Mesendoderm (in vitro differentiated cells): ENCODE results near the gene KCNS3.

Experiments used
- DNase-seq: peaks from one replicate; pipeline ENCODE4 v3.0.0; 2013
- H2AK5ac ChIP-seq: 2 replicates; pipeline ENCODE4 v1.6.1; 2013; ENCODE audit warnings: low read length, inconsistent platforms
- H2BK120ac ChIP-seq: 2 replicates; pipeline ENCODE4 v1.6.1; 2013; ENCODE audit warnings: low read depth, mild to moderate bottlenecking, low read length, moderate library complexity, mixed read lengths
- H2BK15ac ChIP-seq: replicated peaks from 2 replicates; pipeline ENCODE4 v1.6.1; 2013; ENCODE audit warnings: low read depth, mild to moderate bottlenecking, moderate library complexity
- H2BK5ac ChIP-seq: 2 replicates; pipeline ENCODE4 v1.6.1; 2013; ENCODE audit warnings: low read length, inconsistent platforms
- H3K18ac ChIP-seq: 2 replicates; pipeline ENCODE4 v1.6.1; 2013; ENCODE audit warnings: mild to moderate bottlenecking, low read length, mixed read lengths
- H3K23ac ChIP-seq: one replicate; pipeline ENCODE4 v1.6.1; 2013; ENCODE audit warnings: low read length
- H3K27ac ChIP-seq: 2 replicates; pipeline ENCODE4 v1.5.1; 2013; ENCODE audit warnings: low read depth, mild to moderate bottlenecking, inconsistent platforms, low read length, moderate library complexity
- H3K27me3 ChIP-seq: 2 replicates; pipeline ENCODE4 v1.6.1; 2013; ENCODE audit warnings: low read length, control low read depth, mild to moderate bottlenecking, inconsistent platforms; ENCODE audit not compliant: insufficient read depth, poor library complexity
- H3K36me3 ChIP-seq: 2 replicates; pipeline ENCODE4 v1.6.1; 2013; ENCODE audit warnings: low read length, inconsistent platforms; ENCODE audit not compliant: control insufficient read depth, insufficient read depth
- H3K4ac ChIP-seq: one replicate; pipeline ENCODE4 v1.6.1; 2013; ENCODE audit warnings: low read depth, mild to moderate bottlenecking, low read length, moderate library complexity
- H3K4me1 ChIP-seq: 2 replicates; pipeline ENCODE4 v1.6.1; 2013; ENCODE audit warnings: low read depth, low read length, inconsistent platforms; ENCODE audit not compliant: control insufficient read depth
- H3K4me2 ChIP-seq: 2 replicates; pipeline ENCODE4 v1.6.1; 2013; ENCODE audit warnings: low read length
- H3K4me3 ChIP-seq: 2 replicates; pipeline ENCODE4 v1.5.1; 2013; ENCODE audit warnings: mild to moderate bottlenecking, low read length
- H3K56ac ChIP-seq: one replicate; pipeline ENCODE4 v1.6.1; 2013; ENCODE audit warnings: low read length
- H3K79me1 ChIP-seq: 2 replicates; pipeline ENCODE4 v1.6.1; 2013; ENCODE audit warnings: low read length, inconsistent platforms
- H3K79me2 ChIP-seq: 2 replicates; pipeline ENCODE4 v1.6.1; 2013; ENCODE audit warnings: mild to moderate bottlenecking, low read length; ENCODE audit not compliant: control insufficient read depth, insufficient read depth
- H3K9ac ChIP-seq: 2 replicates; pipeline ENCODE4 v1.6.1; 2013; ENCODE audit warnings: low read length, inconsistent platforms
- H4K5ac ChIP-seq: one replicate; pipeline ENCODE4 v1.6.1; 2013; ENCODE audit warnings: low read length
- H4K8ac ChIP-seq: one replicate; pipeline ENCODE4 v1.6.1; 2013; ENCODE audit warnings: low read depth, mild to moderate bottlenecking, control low read depth, low read length, moderate library complexity
- WGBS: extraction: QIAGEN DNeasy Blood & Tissue Kit; methylation state at CpG from one replicate; pipeline ENCODE4 v1.1.7; 2013; ENCODE audit warnings: low lambda C conversion rate, missing lambda C conversion rate; ENCODE audit not compliant: insufficient coverage; ENCODE audit errors: extremely low coverage; 5-methylcytosine and 5-hydroxymethylcytosine counted together

Gene KCNS3

GRCh38 chr2:17845806-17846205 is 32.7 kb upstream of the KCNS3 start:
- no peak overlapping the region for H3K4me2 ChIP-seq
- H2AK5ac ChIP-seq, result no peak overlapping the region
- no peaks in the 10 kb centered on the region for H3K27me3 ChIP-seq
- H2BK5ac ChIP-seq, result no peak overlapping the region
- H2BK15ac ChIP-seq, result no peak overlapping the region
- no peak overlapping the region for H3K23ac ChIP-seq
- no peak overlapping the region for H3K27ac ChIP-seq
- no CpG with 5 or more reads among the region's 7 CpGs for WGBS
- no peaks in the 10 kb centered on the region for H3K36me3 ChIP-seq
- no peak overlapping the region for H4K8ac ChIP-seq
- H2BK120ac ChIP-seq, result no peak overlapping the region
- H3K9ac ChIP-seq, result no peak overlapping the region
- no peak for DNase-seq
- H3K56ac ChIP-seq, result no peak overlapping the region
- H3K4ac ChIP-seq, result no peak overlapping the region
- H3K79me2 ChIP-seq, result no peaks in the 10 kb centered on the region
- no peak overlapping the region for H3K18ac ChIP-seq
- no peak overlapping the region for H3K4me3 ChIP-seq
- no peaks in the 10 kb centered on the region for H3K4me1 ChIP-seq
- no peaks in the 10 kb centered on the region for H3K79me1 ChIP-seq
- no peak overlapping the region for H4K5ac ChIP-seq

- H3K79me1 ChIP-seq, result no peaks in the 10 kb centered on the region
- H2BK5ac ChIP-seq, result no peak overlapping the region
- no peak overlapping the region for H3K4me2 ChIP-seq
- no peak overlapping the region for H3K18ac ChIP-seq
- no peak overlapping the region for H3K9ac ChIP-seq
- H2BK15ac ChIP-seq, result no peak overlapping the region
- H3K4me1 ChIP-seq, result no peaks in the 10 kb centered on the region
- H3K4me3 ChIP-seq, result no peak overlapping the region
- no peaks in the 10 kb centered on the region for H3K36me3 ChIP-seq
- DNase-seq, result no peak
- WGBS, result no CpG with 5 or more reads among the region's 3 CpGs
- H2BK120ac ChIP-seq, result no peak overlapping the region
- no peak overlapping the region for H2AK5ac ChIP-seq
- no peaks in the 10 kb centered on the region for H3K79me2 ChIP-seq
- no peak overlapping the region for H3K27ac ChIP-seq
- H3K23ac ChIP-seq, result no peak overlapping the region
- no peak overlapping the region for H4K8ac ChIP-seq
- no peak overlapping the region for H4K5ac ChIP-seq
- no peak overlapping the region for H3K4ac ChIP-seq
- H3K27me3 ChIP-seq, result no peaks in the 10 kb centered on the region
- H3K56ac ChIP-seq, result no peak overlapping the region
Observed at GRCh38 chr2:17846676-17847075, 31.8 kb upstream of the KCNS3 start.

- no peaks in the 10 kb centered on the region for H3K36me3 ChIP-seq
- no peaks in the 10 kb centered on the region for H3K79me2 ChIP-seq
- no peak overlapping the region for H4K5ac ChIP-seq
- H3K23ac ChIP-seq, result no peak overlapping the region
- no peak overlapping the region for H2BK5ac ChIP-seq
- no CpG with 5 or more reads among the region's 2 CpGs for WGBS
- H3K4me2 ChIP-seq, result no peak overlapping the region
- no peak overlapping the region for H2AK5ac ChIP-seq
- H3K4me3 ChIP-seq, result no peak overlapping the region
- H4K8ac ChIP-seq, result no peak overlapping the region
- no peak overlapping the region for H3K4ac ChIP-seq
- no peak overlapping the region for H3K27ac ChIP-seq
- H3K27me3 ChIP-seq, result no peaks in the 10 kb centered on the region
- no peak overlapping the region for H3K18ac ChIP-seq
- no peak overlapping the region for H3K9ac ChIP-seq
- H3K79me1 ChIP-seq, result no peaks in the 10 kb centered on the region
- no peak overlapping the region for H2BK120ac ChIP-seq
- H2BK15ac ChIP-seq, result no peak overlapping the region
- H3K4me1 ChIP-seq, result no peaks in the 10 kb centered on the region
- no peak overlapping the region for H3K56ac ChIP-seq
- DNase-seq, result no peak
Observed at GRCh38 chr2:17847236-17847635, 31.2 kb upstream of the KCNS3 start.

- no CpG with 5 or more reads among the region's 5 CpGs for WGBS
- Histone ChIP-seq H4K8ac (no peak overlapping the region), H2BK5ac (no peak overlapping the region), H3K4ac (no peak overlapping the region), H3K36me3 (no peaks in the 10 kb centered on the region), H2BK120ac (no peak overlapping the region), H3K27ac (no peak overlapping the region), H3K9ac (no peak overlapping the region), H3K4me1 (no peaks in the 10 kb centered on the region), H3K79me1 (no peaks in the 10 kb centered on the region), H3K4me2 (no peak overlapping the region), H3K23ac (no peak overlapping the region), H2BK15ac (no peak overlapping the region), H2AK5ac (no peak overlapping the region), H3K79me2 (no peaks in the 10 kb centered on the region), H3K18ac (no peak overlapping the region), H3K27me3 (no peaks in the 10 kb centered on the region), H3K4me3 (no peak overlapping the region), H3K56ac (no peak overlapping the region), H4K5ac (no peak overlapping the region)
- no peak for DNase-seq
Observed at GRCh38 chr2:17849275-17849674, 29.2 kb upstream of the KCNS3 start.

- Histone ChIP-seq H3K9ac (no peak overlapping the region), H3K4ac (no peak overlapping the region), H3K79me2 (no peaks in the 10 kb centered on the region), H3K27me3 (no peaks in the 10 kb centered on the region), H3K4me3 (no peak overlapping the region), H3K4me2 (no peak overlapping the region), H3K79me1 (no peaks in the 10 kb centered on the region), H4K8ac (no peak overlapping the region), H3K27ac (no peak overlapping the region), H3K23ac (no peak overlapping the region), H2BK15ac (no peak overlapping the region), H3K56ac (no peak overlapping the region), H2BK5ac (no peak overlapping the region), H4K5ac (no peak overlapping the region), H3K18ac (no peak overlapping the region), H2AK5ac (no peak overlapping the region), H3K4me1 (no peaks in the 10 kb centered on the region), H3K36me3 (no peaks in the 10 kb centered on the region), H2BK120ac (no peak overlapping the region)
- no CpG with 5 or more reads among the region's 4 CpGs for WGBS
- DNase-seq, result no peak
Observed at GRCh38 chr2:17850151-17850550, 28.3 kb upstream of the KCNS3 start.

GRCh38 chr2:17851731-17852585 is 26.5 kb upstream of the KCNS3 start:
- no CpG with 5 or more reads among the region's 9 CpGs for WGBS
- H4K5ac ChIP-seq, result no peak overlapping the region
- H3K79me2 ChIP-seq, result no peaks in the 10 kb centered on the region
- H3K79me1 ChIP-seq, result no peaks in the 10 kb centered on the region
- H4K8ac ChIP-seq, result no peak overlapping the region
- no peak overlapping the region for H3K4me3 ChIP-seq
- no peak overlapping the region for H3K9ac ChIP-seq
- H2BK5ac ChIP-seq, result no peak overlapping the region
- no peak overlapping the region for H2BK15ac ChIP-seq
- H3K4me1 ChIP-seq, result no peaks in the 10 kb centered on the region
- H2AK5ac ChIP-seq, result no peak overlapping the region
- H3K23ac ChIP-seq, result no peak overlapping the region
- H3K18ac ChIP-seq, result no peak overlapping the region
- no peak overlapping the region for H3K27ac ChIP-seq
- no peaks in the 10 kb centered on the region for H3K36me3 ChIP-seq
- no peak overlapping the region for H2BK120ac ChIP-seq
- H3K27me3 ChIP-seq, result no peaks in the 10 kb centered on the region
- H3K4ac ChIP-seq, result no peak overlapping the region
- DNase-seq, result peak; percentile 65
- H3K4me2 ChIP-seq, result no peak overlapping the region
- no peak overlapping the region for H3K56ac ChIP-seq
